Limb (tissue), 2 donors: Measurements from ENCODE around the gene SRPK2.
"Not testable (repeated sequence)": the region's sequence is repeated elsewhere in the genome, so short reads cannot be mapped to it uniquely, and the experiment has no call there.

Experiments used
- DNase-seq, 2 donors: peaks; one replicate each; pipeline ENCODE4 v3.0.0-alpha.2; 2016; ENCODE audit errors: extremely low spot score in 2 of 2

SRPK2 gene

GRCh38 chr7:105304040-105304895 lies 84.5 kb downstream of the SRPK2 start:
- no peak for DNase-seq

GRCh38 chr7:105300587-105300986 lies 88.1 kb downstream of the SRPK2 start:
- DNase-seq = not testable (repeated sequence)

- DNase-seq = no peak
Observed at GRCh38 chr7:105298439-105298894, 90.3 kb downstream of the SRPK2 start.

GRCh38 chr7:105297985-105298384 lies 90.7 kb downstream of the SRPK2 start:
- DNase-seq = no peak

- no peak for DNase-seq
Observed at GRCh38 chr7:105297309-105297708, 91.4 kb downstream of the SRPK2 start.

- no peak for DNase-seq
Observed at GRCh38 chr7:105296491-105296890, 92.2 kb downstream of the SRPK2 start.

GRCh38 chr7:105295596-105296352 lies 92.9 kb downstream of the SRPK2 start:
- DNase-seq = no peak

GRCh38 chr7:105294482-105294881 lies 94.2 kb downstream of the SRPK2 start:
- not testable (repeated sequence) for DNase-seq

GRCh38 chr7:105289704-105290103 lies 99.0 kb downstream of the SRPK2 start:
- no peak for DNase-seq

- DNase-seq = no peak
Observed at GRCh38 chr7:105286441-105286840, 102.3 kb downstream of the SRPK2 start.

GRCh38 chr7:105285118-105285874 lies 103.4 kb downstream of the SRPK2 start:
- DNase-seq = no peak

GRCh38 chr7:105284014-105284413 lies 104.7 kb downstream of the SRPK2 start:
- no peak for DNase-seq

- no peak for DNase-seq
Observed at GRCh38 chr7:105281966-105282365, 106.8 kb downstream of the SRPK2 start.

GRCh38 chr7:105279688-105280007 lies 109.1 kb downstream of the SRPK2 start:
- DNase-seq = no peak

- DNase-seq = no peak
Observed at GRCh38 chr7:105278973-105279687, 109.6 kb downstream of the SRPK2 start.

GRCh38 chr7:105278565-105278964 lies 110.2 kb downstream of the SRPK2 start:
- no peak for DNase-seq

GRCh38 chr7:105277341-105277740 lies 111.4 kb downstream of the SRPK2 start:
- no peak for DNase-seq

GRCh38 chr7:105270117-105270516 lies 118.6 kb downstream of the SRPK2 start:
- DNase-seq = no peak

GRCh38 chr7:105269397-105269796 lies 119.3 kb downstream of the SRPK2 start:
- no peak for DNase-seq

- DNase-seq = peak in 1 of 2 donors; percentile 68
Observed at GRCh38 chr7:105268511-105269392, 120.0 kb downstream of the SRPK2 start.
